GM18867 (cell line): ENCODE data around the gene FAM120AOS.
"Not testable (repeated sequence)": the region's sequence is repeated elsewhere in the genome, so short reads cannot be mapped to it uniquely, and the experiment has no call there.

ENCODE experiments used
- ATAC-seq: cut with Tn5 transposase; IDR thresholded peaks from one replicate; pipeline ENCODE4 v1.9.1; 2021; ENCODE audit warnings: mild to moderate bottlenecking, moderate library complexity; ENCODE audit not compliant: unreplicated experiment

Gene FAM120AOS

DNA sequence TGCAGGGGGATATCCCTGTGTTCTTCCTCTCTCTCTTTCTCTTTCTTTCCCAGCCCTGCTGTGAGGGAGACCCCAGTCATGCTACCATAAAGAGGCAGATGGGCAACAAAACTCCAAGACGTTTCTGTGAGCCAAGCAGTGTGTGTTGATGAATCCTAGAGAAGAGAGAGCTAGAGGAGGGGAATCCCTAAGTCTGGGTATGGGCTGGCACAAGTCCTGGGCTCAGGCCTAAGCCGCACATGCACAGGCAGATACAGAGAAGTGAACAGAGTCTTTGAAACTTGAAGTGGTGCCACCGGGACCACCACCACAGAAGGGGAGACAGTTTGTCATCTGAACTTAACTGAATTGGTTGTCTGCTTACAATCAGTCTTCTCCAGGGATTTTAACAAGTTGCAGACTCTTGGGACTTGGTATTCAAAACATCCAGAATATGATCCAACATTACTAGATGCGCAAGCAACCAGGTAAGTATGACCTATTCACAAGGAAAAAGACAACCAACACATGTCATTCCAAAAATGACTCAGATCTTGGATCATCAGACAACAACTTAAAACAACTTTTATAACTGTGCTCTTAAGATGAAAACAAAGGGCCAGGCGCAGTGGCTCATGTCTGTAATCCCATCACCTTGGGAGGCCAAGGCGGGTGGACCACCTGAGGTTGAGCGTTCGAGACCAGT lies 12.3 kb downstream of the FAM120AOS start:
- no peak for ATAC-seq

DNA sequence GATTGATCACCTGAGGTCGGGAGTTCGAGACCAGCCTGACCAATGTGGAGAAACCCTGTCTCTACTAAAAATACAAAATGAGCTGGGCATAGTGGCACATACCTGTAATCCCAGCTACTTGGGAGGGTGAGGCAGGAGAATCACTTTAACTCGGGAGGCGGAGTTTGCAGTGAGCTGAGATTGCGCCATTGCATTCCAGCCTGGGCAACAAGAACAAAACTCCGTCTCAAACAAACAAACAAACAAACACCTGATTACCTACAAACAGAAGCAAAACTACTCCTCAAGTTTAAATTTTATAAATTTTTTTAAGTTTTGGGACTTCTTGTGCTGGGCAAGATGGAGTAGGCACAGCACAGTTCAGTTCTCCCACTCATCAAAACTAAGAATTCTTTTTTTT lies 14.1 kb downstream of the FAM120AOS start:
- ATAC-seq, result not testable (repeated sequence)

DNA sequence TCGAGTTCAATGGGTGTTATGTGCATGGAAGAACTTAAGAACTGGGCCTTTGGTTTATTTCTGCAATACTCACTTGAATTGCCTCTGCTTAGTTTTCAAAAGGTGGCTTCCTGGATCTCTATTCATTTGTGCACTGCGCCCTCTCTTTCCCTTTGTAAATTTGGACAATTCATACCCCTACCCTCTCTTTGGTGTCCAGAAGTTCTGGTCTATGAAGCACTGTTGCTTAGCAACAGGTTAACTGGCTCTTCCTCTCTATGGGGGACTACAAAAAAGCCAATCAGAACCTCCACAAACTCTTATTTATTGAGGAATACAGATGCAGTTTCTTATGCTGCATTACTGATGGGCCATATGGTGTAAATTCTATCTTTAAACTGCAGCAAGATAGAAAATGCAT lies 15.4 kb downstream of the FAM120AOS start:
- no peak for ATAC-seq

DNA sequence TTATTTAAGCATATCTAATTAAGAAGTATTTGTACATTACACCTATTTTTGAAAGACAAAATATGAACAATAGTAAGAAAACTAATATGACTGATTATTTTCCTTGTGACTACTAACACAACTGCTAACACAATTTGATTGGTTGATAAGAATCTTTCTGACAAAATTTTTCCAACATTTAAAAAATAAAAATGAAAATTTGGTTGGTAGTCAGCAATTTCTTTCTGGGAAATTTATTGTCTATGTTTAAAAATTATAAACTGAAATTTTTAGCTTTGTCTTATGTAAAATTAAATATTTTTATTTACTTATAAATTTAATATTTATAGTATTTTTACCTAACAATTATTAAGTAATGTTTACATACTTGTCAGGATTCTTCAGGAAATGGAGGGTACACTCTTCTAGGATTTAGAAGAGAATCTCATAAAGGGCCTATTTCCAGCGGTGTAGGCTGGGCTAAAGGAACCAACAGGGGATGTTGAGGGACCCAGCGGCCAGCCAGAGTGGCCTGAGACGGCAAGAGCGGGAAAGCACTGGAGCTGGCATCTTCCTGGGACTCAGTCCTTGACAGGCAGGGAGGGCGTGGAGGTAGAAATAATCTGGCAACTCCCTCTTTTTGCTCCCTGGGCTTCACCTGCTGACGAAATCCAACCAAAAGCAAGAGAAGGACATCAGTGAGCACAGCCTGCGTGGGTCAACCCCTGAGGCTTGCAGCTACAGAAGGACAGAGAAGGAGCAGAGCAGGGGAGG lies 16.6 kb downstream of the FAM120AOS start:
- ATAC-seq, result no peak

DNA sequence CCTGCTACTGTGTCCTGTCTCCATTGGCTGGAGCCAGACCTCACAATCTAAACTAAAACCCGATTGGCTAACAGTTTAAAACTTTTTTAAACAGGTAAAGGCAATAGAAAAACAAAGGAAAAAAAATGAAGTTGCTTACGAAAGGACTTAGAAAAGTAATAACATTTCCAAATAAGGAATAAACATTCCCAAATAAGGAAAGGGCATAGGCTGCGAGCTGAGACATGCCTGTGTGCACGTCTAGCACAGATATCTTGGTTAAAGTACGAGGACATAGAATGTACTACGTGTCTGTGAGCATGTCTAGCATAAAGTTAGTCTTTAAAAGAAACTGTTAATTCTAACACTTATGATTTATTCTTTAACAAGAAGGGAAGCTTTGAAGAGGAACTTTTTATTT lies 17.2 kb downstream of the FAM120AOS start:
- no peak for ATAC-seq

DNA sequence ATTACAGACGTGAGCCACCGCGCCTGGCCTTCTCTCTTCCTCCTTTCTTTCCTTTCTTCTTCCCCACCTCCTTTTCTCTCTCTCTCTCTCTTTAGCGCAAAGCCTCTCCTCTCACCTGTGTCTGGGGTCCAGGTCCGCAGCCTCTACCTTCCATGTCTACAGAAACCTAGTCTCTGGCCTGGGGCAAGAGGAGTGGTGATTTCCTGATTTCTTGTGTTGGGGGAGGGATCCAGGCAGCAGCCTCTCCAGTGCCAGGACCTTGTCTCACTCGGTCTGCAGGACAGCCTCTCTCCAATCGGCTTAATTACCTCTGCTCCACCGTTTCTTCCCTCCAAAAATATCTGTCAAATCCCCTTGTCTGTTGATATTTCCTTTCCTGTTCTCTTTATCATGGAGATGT lies 18.0 kb downstream of the FAM120AOS start:
- no peak for ATAC-seq

DNA sequence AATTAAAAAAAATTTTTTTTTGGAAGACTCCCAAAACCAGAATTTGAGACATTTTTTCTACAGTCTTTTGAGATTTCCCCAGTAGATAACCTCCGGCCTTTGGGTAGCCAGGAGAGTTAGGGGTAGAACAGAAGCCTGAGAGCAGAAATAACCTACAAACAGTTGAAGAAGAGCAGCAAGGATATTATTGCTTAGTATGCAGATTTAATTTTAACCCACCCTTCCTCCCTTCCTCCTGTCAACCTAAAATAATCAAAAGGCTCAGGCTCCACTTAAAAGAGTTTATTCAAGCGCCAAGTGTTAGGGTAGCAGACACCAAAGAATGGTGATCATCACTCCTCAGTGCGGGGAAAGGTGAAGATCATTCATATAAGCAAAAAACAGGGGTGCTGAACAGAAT lies 19.3 kb downstream of the FAM120AOS start:
- no peak for ATAC-seq

DNA sequence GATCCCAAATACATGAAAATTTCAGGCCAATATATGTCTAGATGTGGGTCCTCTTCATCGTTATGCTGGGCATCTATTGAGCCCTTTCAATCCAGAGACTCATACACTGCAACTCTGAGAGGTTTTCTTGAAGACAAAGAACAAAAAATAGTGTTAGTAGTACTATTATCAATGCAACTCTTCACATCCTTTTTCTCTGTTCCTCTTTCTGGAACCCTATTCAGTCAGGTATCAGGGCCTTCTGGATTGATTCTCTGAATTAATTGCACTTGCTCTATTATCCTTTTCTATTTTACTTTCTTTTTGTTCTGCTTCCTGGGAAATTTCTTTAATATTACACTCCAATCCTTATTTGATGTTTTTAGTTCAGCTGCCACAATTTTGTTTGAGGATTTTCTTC lies 20.4 kb downstream of the FAM120AOS start:
- ATAC-seq, result no peak

DNA sequence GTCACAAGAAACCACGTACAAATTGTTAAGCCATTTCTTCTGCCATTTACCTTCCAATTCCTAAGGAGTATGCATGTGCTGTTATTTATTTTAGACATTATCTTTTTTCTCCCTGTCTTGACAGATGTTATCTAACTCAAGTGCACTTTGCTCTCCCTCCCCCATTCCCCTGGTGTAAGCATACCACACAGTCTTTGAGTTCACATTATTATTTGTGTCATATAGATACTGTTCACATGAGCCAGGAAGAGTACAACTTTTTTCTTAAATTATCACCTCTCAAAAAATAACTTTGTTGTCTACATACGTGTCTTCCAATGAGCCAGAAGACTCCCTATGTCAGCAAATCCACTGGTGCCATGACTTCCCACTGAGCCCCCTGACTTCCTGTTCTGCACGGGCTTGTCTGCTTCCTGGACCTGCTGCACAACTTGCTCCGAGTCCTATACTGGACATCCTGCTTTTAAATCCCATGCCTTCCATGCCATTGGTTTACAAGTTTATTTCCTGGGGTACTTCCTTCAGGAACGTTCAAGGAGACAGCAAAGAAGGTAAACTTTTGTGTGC lies 21.8 kb downstream of the FAM120AOS start:
- no peak for ATAC-seq

DNA sequence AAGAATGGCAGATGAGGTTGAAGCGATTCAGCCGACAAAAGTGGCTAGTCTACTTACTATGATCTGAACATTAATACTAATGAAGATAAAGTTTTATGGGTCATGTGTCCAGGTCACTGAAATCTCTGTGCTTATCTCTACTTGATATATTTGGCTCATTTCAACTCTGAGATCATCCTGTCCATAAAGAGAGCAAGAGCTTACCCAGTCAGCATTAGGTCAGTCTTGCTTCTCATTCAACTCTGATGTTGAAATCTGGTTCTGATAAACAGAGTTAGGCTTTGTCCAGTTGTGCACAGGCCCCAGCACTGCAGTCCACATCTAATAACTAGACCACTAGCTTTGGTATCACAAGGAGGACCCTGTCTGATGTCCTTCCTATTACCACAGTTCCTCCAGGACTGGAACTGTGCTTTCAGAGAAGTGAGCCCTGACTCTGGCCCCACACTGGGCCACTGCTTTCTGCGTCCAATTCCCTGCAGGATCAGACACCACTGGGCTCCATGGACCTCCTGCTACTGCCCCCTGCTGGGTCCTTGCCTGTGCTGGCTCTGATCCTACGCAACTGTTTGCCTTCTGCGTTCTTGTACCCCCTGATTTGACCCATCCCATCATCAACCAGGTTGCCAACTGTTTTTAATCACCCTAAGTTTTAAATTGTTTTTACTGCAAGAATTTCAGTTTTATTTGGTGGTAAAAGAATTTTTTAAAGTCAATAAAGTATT lies 25.6 kb downstream of the FAM120AOS start:
- no peak for ATAC-seq

DNA sequence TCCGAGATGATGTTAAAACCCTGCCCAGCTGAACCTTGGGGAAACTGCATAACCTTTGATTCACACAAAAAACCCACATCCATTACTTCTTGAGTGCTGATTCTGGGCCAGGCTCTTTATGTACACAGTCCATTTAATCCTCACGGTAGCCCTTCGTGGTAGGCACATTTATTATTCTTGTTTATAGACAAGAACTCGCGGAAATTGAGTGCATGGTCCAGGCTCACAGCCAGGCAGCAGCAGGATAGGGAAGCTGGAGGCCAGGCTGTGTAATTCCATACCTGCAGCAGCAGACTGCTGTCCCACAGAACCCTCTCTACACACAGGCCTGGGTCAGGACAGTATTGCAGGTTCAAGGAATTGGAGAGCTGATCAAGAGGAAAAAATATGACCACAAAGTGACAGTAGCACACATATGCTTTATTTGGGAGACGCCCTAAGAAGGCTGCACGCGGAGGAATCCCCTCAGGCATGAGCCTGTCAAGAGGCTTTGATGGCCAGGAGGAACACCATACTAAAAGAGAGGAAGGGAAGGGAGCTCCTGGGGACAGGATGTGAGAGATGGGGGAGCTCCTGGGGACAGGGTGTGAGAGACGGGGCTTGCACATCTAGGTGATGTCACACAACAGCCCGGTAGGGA lies 30.3 kb downstream of the FAM120AOS start:
- ATAC-seq, result no peak

DNA sequence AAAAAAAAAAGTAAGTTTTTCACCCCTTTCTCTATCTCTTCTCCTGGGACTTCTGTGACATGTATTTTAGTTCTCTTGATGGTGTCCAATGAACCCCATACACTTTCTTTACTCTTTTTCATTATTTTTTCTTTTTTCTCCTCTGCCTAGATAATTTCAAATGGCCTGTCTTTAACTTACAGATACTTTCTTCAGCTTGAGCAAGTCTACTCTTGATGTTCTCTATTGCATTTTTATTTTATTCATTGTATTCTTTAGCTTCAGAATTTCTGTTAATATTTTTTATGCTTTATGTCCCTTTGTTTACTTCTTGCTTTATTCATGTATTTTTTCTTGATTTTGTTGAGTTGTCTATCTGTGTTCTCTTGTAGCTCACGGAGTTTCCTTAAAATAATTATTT lies 34.4 kb downstream of the FAM120AOS start:
- no peak for ATAC-seq

DNA sequence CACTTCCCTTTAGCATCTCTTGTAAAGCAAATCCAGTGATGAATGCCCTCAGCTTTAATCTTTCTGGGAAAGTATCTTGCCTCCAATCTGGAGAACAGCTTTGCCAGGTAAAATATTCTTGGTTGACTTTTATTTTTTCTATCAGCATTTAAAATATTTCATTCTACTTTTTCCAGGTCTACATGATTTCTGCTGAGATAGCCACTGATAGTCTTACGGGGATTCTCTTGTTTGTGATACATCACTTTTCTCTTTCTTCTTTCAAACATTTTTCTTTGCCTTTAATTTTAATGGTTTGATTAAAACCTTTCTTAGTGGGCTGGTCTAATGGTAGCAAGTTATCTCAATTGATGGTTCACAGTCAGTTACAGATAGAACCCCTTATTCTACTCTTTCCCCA lies 35.8 kb downstream of the FAM120AOS start:
- no peak for ATAC-seq

DNA sequence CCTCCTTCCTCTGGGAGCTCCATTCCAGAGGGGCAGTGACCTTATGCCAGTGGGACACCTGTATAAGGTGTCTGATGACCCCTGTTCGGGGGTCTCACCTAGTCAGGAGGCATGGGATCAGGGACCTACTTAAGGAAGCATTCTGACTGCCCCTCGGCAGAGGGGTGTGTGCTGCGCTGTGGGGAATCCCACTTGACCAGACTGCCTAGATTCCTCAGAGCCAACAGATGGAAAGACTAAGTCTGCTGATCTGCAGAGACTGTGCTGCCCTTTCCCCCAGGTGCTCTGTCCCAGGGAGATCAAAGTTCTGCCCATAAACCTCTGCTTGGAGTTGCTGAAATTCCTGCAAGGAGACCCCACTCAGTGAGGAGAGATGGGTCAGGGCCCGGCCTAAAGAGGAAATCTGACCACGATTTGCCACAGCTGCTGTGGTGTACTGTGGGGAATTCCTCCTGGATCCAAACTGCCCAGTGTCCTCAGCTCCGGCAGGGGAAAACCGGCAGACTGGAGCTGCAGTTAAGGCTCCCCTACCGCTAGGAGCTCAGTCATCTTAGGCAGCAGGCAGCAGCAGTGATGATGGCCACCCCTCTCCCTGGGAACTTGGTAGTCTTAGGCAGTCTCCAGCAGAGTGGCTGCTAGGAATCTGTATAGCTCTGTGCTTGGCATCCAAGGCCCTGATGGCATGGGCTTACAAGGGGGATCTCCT lies 36.7 kb downstream of the FAM120AOS start:
- ATAC-seq, result no peak

DNA sequence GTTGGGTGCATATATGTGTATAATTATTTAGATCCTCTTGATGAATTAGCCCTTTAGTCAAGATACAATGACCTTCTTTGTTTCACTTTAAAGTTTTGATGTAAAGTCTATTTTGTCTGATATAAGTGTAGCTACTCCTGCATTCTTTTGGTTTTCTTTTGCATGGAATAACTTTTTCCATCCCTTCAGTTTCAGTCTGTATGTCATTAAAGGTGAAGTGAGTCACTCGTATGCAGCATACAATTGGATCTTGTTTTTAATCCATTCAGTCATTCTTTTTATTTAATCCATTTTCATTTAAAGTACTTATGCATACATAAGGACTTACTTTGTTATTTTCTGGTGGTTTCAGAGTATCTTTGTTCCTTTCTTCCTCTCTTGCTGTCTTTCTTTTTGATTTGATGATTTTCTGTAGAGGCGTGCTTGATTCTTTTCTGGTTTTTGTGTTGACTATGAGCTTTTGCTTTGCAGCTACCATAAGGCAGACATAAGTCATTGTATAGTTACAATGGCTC lies 38.1 kb downstream of the FAM120AOS start:
- ATAC-seq, result no peak

DNA sequence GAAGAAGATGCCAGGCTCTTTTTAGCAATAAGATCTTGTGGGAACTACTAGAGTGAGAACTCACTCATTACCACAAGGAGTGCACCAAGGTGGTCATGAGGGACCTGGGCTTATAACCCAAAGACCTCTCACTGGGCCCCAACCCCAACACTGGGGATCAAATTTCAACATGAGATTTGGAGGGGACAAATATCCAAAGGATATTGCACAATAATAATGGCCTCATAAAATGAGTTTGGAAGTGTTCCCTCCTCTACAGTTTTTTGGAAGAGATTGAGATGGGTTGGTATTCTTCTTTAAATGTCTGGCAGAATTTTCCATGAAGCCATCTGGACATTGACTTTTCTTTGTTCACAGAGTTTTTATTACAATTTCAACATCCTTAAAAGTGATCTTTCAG lies 39.9 kb downstream of the FAM120AOS start:
- no peak for ATAC-seq

DNA sequence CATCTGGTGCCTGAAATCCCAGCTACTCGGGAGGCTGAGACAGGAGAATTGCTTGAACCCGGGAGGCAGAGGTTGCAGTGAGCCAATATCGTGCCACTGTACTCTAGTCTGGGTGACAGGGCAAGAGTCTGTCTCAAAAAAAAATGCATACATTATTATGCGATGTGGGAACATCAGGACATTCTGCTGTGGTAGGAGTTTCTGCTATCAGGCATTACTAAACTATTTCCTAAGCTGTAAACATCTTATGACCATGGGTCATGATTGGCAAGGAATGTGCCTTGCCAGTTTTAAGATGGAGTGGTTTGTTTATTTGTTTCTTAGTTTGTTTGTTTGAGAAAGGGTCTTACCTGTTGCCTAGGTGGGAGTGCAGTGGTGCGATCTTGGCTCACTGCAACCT lies 47.0 kb downstream of the FAM120AOS start:
- ATAC-seq, result no peak

DNA sequence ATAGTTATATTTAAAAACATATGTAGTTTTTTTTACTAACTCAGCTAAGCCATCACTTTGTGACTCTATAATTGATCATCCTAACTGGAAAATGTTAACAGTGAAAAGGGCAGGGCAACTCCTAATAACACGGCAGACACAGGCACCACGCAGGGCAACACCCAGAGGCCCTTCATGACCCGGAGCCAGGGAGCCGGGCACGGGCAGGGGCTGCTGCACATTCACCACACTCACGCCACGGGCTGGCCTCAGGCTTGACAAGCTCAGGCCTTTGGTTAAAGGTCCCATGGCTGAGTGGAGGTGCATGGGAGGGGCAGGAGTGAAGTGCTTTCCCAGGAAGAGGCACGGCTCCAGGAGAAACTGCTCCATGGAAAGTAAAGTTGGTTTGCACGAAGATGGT lies 54.9 kb downstream of the FAM120AOS start:
- no peak for ATAC-seq

DNA sequence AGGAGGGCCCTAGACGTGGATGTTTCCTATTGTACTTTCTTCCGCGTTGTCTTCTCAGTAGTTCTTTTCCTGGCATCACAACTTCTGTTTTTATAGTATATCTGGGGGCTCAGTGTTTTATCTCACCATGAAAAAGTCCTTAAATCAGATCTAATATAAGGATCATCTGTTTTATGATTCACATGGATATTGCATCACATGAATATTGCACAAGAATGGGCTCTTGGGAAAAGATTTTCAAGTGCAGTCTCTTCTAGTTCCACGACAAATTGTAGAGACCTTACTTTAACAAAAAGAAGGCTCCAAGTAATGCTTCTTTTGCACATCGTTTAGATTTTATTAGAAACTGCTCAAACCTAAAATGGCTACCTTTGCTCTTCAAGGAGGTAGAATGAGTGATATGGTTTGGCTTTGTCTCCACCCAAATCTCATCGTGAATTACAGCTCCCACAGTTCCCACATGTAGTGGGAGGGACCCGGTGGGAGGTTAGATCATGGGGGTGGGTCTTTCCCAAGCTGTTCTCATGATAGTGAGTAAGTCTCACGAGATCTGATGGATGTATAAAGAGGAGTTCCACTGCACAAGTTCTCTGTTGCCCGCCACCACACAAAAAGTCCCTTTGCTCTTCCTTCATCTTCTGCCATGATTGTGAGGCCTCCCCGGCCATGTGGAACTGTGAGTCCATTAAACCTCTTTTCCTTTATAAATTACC lies 55.6 kb downstream of the FAM120AOS start:
- no peak for ATAC-seq
